Pons (tissue), 1 donor: ENCODE measurements around the gene ANKRD33B.
"Not testable (repeated sequence)": the region's sequence is repeated elsewhere in the genome, so short reads cannot be mapped to it uniquely, and the experiment has no call there.

Source experiments
- DNase-seq: peaks from one replicate; pipeline ENCODE4 v3.0.0-alpha.2; 2016; ENCODE audit warnings: low spot score

The ANKRD33B gene

DNA sequence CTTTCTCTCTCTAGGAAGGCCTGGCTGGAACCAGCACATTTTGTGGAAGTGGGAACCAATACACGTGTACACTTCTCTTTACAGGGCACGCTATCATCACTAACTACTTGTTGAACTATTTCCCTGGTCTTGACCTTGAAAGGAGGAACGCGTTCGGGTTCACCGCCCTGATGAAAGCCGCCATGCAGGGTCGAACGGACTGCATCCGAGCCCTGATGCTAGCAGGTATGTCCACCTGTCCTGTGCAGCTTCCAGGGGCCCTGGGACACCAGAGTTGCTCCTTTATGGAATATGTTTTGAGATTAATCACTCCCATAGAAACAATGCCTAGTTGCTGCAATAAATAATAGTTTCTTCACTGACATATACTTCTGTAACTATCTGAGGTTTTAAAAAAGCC lies 74.1 kb downstream of the ANKRD33B start:
- no peak for DNase-seq

DNA sequence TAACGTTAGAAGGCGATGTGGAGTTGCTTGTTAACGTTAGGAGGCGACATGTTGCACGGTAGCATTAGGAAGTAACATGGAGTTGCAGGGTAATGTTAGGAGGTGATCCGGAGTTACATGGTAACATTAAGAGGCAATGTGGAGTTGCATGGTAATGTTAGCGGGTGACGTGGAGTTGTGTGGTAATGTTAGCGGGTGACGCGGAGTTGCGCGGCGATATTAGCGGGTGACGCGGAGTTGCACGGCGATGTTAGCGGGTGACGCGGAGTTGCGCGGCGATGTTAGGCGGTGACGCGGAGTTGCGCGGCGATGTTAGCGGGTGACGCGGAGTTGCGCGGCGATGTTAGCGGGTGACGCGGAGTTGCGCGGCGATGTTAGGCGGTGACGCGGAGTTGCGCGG lies 74.9 kb downstream of the ANKRD33B start:
- not testable (repeated sequence) for DNase-seq

DNA sequence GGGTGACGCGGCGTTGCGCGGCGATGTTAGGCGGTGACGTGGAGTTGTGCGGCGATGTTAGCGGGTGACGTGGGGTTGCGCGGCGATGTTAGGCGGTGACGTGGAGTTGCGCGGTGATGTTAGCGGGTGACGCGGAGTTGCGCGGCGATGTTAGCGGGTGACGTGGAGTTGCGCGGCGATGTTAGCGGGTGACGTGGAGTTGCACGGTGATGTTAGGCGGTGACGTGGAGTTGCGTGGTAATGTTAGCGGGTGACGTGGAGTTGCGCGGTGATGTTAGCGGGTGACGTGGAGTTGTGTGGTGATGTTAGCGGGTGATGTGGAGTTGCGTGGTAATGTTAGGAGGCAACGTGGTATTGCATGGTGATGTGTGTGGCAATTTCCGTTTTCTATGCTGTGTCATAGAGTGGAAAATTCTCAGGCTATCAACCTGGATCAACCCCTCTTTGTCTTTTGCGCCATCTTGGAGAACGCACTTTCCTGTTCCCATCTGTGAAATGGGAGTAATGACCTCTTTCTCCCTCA lies 76.0 kb downstream of the ANKRD33B start:
- no peak for DNase-seq

DNA sequence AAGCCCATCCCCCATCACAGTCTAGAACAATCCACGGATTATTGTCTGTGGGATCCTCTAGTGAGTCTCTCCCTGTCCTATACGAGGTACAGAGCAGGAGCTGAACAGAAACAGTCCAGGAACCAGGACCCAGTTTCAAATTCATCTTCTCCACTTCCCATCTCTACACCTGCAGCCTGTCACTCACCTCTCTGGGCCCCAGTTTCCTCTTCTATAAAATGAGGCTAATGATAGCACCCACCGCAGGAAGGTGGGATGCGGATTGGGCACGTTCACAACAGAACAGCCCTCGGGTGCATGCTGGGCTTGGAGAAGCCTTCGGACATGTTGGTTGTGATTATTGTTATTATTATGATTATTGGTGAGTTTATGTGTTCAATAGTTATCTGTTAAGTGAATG lies 78.5 kb downstream of the ANKRD33B start:
- no peak for DNase-seq

DNA sequence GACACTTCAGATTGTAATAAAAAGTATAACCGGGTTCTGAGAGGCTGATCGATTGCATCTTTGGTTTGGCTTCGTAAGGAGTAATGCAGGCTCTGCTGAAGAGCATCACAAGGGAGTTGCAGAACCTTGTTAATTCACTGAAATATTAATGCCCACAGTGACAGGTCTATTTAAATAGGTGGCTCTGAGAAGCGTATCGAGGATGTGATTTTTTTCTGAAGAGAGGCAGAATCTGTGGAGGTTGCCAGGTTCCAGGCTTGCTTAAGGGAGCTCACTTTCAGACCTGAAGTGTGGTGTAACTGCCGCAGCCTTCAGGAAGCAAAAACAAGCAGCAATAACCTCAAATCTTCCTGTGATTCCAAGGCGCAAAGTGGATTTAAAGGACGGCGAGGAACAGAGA lies 80.3 kb downstream of the ANKRD33B start:
- no peak for DNase-seq

- DNase-seq: no peak
Measured at GRCh38 chr5:10645146-10645545, 81.3 kb downstream of the ANKRD33B start.

GRCh38 chr5:10645671-10646070 lies 81.8 kb downstream of the ANKRD33B start:
- no peak for DNase-seq

DNA sequence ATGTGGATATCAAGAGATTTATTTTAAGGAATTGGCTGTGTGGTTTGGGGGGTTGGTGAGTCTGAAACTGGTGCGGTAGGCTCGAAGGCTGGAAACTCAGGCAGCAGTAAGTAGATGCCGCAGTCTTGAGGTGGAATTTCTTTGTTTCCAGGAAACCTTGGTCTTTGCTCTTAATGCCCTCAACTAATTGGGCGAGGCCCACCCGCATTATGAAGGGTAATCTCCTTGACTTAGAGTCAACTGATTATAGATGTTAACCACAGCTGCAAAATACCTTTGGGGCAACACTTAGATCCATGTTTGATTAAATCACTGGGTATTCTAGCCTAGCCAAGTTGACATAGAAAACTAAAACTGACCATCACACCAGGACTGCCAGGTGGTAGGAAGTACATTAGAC lies 83.8 kb downstream of the ANKRD33B start:
- no peak for DNase-seq

- DNase-seq: no peak
Measured at GRCh38 chr5:10648806-10649665, 85.2 kb downstream of the ANKRD33B start.

DNA sequence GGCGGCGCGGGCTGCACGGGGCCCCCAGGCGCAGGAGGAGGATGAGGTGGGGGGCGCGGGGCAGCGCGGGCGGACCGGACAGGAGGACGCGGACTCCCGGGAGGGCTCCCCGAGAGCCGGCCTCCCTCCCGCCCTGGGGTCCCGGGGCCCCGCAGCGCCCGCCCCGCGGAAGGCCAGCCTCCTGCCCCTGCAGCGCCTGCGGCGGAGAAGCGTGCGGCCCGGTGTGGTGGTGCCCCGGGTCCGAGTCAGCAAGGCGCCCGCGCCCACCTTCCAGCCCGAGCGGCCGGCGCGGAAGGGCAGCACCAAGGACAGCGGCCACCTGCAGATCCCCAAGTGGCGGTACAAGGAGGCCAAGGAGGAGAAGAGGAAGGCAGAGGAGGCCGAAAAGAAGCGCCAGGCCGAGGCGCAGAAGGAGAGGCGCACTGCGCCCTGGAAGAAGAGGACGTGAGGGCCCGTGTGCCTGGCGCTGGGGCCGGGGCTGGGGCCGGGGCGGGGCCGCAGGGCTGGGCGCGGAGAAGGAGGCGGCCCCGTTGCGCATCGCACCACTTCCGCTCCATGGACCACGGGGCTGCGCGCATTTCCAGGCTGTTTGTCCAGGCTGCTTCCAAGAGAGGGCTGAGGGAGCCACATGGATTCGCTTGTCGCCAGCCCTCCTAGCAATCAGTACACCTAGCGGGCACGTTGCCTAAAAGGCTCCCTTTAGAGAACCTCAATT lies 86.0 kb downstream of the ANKRD33B start:
- no peak for DNase-seq

DNA sequence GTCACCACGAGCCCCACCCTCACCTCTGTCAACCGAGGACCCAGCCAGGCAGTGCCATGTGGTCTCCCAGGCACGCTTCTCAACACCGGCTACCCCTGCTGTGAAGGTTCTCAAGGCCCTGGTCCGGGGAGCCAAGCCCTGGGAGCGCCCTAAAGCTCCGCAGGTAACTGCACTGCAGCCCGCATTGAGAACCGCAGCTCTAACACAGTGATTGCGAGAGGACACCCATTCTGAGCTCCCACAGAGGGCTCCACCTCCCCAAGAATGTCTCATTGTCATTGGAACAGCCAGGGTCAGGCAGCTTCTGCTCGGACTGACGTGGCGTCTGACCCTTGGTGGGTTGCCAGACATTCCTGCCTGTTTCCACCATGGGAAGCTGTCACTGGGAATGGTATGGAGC lies 88.3 kb downstream of the ANKRD33B start:
- no peak for DNase-seq

DNA sequence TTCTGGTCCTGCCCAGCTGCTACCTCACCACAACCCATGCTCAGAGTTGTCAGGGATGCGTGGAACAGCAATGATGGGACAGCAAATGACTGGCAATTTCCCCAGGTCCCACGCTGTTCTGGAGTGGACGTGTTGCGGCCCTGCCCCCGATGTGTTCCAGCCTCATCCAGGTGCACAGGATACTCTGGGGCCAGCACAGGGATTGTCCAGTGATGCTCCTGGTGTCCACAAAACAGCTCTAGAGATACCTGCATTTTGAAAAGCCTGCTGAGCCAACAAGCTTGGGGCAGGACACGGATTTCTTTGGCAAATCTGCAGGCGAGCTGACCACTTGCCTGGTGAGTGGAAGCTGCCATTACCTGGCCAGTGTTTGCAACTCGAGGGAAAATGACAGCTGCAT lies 88.7 kb downstream of the ANKRD33B start:
- DNase-seq: no peak

DNA sequence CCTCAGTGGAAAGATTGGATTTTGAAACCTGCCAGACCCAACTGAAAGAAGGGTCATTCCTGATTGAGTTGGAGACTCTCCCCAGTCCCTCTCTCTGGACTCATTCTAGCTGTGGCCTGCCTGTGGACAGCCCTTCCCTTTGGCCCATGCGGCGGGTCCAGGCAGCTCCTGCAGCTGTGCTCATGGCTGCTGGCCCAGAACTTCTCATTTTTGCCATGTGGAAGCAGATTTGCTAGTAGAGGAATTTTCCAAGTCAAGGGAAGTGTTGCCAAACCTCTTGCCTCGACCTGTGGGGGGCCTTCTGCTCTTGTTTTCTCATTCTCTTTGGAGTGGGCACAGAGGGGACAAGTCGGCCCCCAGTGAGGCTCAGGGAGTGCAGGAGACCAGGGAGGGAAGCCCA lies 89.2 kb downstream of the ANKRD33B start:
- DNase-seq: no peak

DNA sequence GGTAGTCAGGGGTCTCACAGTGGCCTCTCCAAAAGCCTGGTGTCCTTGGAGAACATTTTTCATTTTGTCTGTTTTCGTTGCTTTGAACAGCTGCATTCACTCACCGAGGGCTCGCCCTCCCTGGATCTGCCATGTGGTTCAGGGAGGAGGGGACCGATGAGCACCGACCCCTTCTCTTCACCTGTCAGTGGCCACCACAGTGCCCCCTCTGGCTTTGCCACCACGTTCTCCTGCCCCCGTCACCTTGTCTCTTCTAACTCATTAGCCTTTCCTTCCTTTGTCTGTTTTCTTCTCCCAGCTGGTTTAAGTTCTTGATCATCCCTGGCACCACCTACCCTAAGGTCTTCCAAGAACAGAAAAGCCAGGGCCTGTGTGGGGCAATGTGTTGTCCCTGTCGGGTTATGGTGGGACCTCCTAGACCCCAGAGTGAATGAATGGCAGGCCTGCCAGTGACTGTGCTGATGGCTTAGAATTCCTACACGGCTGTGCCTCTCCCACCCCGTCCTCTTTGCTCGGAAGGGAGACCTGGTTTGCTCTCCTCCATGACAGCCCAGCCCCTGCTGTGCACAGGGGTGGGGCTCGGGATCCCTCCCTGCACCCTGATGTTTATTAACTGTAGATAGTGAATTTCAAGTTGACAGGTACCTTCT lies 90.0 kb downstream of the ANKRD33B start:
- no peak for DNase-seq

- no peak for DNase-seq
Measured at GRCh38 chr5:10654566-10654965, 90.7 kb downstream of the ANKRD33B start.

DNA sequence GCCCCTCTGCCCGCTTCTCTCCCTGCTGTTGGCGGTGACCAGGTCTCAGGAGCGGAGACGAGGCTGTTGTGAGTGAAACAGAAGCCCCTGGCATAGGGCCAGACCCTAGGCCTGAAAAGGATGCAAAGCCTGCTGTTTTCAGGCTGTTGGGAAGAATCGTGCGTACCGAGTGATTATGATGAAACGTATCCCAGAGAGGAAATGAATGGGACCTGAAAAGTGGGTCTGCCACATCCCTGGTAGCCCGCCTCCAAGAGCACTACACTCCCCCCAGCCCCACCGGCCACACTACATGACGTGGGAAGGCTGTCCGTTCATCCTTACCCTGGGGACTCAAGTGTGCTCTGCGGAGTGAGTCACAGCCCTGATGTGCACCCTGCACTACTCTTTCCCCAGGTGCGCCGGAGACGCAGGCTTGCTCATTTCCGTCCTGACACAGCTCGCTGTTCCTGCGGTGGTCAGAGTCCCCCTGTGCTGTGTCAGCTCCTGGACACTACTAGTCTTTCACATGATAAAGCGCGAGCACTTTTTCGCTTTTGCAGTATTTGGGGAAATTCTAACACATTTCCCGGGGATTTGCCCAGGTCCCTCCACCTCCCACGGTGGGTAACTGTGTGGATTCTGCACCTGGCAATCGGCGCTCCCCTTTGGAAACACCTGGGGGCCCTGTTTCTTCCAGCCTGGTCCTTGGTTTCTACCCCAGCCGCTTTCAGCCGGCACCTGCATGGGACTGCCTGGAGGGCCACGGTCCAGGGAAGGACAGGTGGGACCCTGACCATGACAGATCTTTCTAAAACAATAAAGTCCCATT lies 91.5 kb downstream of the ANKRD33B start:
- DNase-seq: no peak

DNA sequence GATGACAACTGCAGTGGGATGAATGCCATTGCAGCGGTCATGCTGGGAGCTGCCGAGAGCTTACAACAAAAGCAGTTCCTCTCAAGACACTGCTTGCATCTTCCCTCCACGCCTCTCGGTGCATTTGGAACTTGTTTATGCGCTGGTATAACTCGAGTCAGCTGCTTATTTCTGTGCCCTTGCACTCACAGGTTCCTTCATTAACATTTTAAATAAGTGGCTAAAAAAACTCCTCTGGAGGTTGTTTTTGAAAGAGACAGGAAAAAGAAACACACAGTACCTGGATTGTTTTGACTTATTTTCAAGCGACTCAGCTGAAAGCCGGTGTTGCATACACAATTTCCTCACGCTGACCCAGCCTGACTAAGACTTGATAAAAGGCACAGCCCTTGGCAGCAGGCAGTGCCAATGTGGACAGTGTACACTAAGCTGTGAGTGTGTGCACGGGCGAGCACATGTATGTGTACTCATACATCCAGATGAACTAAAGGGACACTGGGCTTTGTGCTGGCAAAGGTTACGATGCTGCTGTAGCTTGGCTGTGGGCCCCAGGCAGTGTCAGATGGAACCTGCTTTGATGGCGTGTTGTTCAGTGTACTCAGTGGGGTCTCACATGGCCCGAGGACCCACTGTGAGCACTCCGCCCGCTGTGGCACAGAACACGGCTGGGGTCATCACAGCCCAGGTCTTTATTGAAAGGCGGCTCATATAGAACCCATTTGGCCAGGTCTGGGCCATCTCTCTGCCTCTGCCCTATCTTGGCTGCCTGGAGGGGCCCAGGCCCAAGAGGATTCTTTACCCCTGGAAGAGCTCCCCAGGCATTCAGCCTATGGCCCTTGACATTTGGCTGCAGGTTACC lies 92.3 kb downstream of the ANKRD33B start:
- DNase-seq: no peak

- no peak for DNase-seq
Measured at GRCh38 chr5:10658265-10658664, 94.4 kb downstream of the ANKRD33B start.

DNA sequence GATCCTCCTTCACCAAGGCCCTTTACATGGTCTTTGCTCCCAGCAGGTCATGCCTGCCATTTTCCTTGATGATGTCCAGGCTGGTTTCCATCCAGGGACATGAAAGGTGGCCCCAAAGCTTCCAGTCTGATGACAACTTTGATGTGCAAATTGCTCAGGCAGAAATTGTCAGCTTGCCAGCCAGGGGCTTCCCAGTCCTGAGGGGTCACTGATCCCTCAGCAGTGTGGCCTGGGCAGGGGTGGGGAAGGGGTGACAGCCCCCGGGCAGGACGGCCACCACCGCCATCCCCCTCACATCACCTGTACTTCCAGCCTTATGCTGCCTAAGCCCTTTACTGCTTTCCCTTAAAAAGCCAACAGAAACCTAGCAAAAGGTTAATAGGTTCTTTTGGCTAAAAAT lies 96.3 kb downstream of the ANKRD33B start:
- no peak for DNase-seq

- no peak for DNase-seq
Measured at GRCh38 chr5:10660720-10661387, 97.0 kb downstream of the ANKRD33B start.
